ENCODE measurements around the gene CREB3. TPM values are rescaled to one million over a fixed set of nuclear protein-coding genes. Genes with fewer than 3 reads are reported as not detected.

Gene CREB3
- total and polyA plus RNA-seq, 2 donors from 2014 or later, result 40.5 to 52.0 TPM

DNA sequence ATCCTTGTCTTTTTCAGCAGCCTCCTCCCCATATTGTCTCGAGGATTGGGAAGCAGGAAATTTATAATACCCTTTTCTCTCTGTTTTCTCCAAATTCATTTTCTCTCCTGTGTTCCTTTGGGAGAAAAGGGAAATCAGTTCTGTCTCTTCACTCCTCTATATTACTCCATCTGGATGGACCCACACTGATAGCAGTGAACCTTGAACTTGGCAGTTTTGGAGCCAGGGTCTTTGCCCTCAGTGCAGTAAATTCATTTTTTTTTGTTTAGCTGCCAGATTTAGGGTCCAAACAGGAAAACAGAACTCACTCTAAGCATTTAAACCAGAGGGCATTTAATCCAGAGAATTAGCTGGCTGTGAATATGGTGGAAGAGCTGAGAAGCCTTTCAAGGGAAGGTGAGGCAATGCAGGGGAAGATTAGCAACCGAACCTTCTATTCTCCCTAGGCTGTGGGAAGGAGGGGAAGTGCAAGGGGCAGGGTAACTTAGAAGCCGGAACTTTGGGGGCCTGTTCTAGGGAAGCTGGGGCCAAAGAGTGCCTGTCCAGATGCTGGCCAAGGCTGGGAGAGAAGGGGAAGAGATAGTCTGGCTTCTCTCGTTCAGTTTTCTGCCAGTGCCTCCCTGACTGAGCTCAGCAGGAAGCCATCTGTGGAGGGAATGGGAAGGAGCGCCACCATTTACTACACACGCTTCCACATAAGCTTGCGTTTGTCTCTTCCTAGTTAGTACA is 42.6 kb downstream of the CREB3 start:
- no peak overlapping the region for H3K9ac ChIP-seq (ENCODE audit: low read length in 3 of 3)
- H3K27ac ChIP-seq (ENCODE audit: low read depth in 2 of 2, low read length in 2 of 2), result no peak overlapping the region

DNA sequence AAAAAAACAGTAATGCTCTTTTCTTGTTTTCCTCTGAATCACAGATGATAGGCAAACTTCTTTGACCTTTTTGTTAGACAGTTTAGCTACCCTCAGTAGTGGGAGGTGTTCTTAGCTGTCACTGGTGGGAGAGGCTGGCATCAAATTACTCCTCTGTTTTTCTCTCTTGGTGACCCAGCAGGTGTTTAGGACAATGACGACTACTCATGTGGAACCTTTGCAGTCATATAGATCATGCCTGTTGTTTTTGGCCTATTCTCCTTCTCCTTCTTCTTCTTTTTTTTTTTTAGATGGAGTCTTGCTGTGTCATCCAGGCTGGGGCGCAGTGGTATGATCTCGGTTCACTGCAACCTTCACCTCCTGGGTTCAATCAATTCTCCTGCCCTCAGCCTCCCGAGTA is 43.6 kb downstream of the CREB3 start:
- FAIRE-seq, result no peak
- no peak overlapping the region for H3K27ac ChIP-seq (ENCODE audit: low read depth in 2 of 2, low read length in 2 of 2)

More for the DNA sequence above, 42.6 kb downstream of the CREB3 start:
- DNase-seq (peak in 2 of 5 donors; percentile 38 to 42), FAIRE-seq (no peak)
- H3K4me1 ChIP-seq (ENCODE audit: control insufficient read depth in 2 of 3, insufficient read depth in 2 of 3, low read depth in 1 of 3, low read length in 3 of 3), result peaks cover 0 to 17% (median 6%) of the 10 kb centered on the region in 3 donors
- TF ChIP-seq, protein P1, sequence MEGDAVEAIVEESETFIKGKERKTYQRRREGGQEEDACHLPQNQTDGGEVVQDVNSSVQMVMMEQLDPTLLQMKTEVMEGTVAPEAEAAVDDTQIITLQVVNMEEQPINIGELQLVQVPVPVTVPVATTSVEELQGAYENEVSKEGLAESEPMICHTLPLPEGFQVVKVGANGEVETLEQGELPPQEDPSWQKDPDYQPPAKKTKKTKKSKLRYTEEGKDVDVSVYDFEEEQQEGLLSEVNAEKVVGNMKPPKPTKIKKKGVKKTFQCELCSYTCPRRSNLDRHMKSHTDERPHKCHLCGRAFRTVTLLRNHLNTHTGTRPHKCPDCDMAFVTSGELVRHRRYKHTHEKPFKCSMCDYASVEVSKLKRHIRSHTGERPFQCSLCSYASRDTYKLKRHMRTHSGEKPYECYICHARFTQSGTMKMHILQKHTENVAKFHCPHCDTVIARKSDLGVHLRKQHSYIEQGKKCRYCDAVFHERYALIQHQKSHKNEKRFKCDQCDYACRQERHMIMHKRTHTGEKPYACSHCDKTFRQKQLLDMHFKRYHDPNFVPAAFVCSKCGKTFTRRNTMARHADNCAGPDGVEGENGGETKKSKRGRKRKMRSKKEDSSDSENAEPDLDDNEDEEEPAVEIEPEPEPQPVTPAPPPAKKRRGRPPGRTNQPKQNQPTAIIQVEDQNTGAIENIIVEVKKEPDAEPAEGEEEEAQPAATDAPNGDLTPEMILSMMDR (IDR thresholded peaks at IDR 0.05; ENCODE audit: borderline replicate concordance, extremely low read depth, insufficient read depth), result no peak
- H3K27me3 ChIP-seq (ENCODE audit: control insufficient read depth, insufficient read depth, low read length), result no peaks in the 10 kb centered on the region
- H3K36me3 ChIP-seq (ENCODE audit: control insufficient read depth in 2 of 3, insufficient read depth in 3 of 3, low read length in 3 of 3), result no peaks in the 10 kb centered on the region
- H3K4me3 ChIP-seq (ENCODE audit: low read length in 3 of 3), result no peak overlapping the region
- no peaks in the 10 kb centered on the region for H3K9me3 ChIP-seq (ENCODE audit: control insufficient read depth in 2 of 3, insufficient read depth in 1 of 3, low read length in 3 of 3)
- intact Hi-C loops (cut with DNase I), result no loop called here

DNA sequence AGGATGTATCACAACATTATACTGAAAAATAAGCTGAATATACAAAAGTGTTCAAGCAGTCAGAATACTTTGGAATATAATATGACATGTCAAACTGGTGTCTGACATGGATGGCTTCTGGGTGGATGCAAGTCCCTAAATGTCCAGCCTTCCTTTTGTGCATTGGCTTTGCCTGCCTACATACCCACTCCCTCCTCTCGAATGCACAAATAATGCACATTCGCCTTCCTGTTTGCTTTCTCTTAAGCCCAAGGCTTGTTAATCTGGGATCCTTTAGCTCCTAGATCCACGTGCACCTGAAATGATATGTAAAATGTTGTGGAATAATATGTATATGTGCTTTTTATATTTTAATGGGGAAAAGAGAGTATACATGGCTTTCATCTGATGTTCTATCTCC is 46.0 kb downstream of the CREB3 start:
- DNase-seq (no peak), FAIRE-seq (no peak)
- H3K9ac ChIP-seq (ENCODE audit: low read length in 3 of 3), result no peak overlapping the region
- H3K4me3 ChIP-seq (ENCODE audit: low read length in 3 of 3), result no peak overlapping the region
- no peaks in the 10 kb centered on the region for H3K9me3 ChIP-seq (ENCODE audit: control insufficient read depth in 2 of 3, insufficient read depth in 1 of 3, low read length in 3 of 3)
- TF ChIP-seq, protein P1 (IDR thresholded peaks at IDR 0.05; ENCODE audit: borderline replicate concordance, extremely low read depth, insufficient read depth), result no peak
- no peak overlapping the region for H3K27ac ChIP-seq (ENCODE audit: low read depth in 2 of 2, low read length in 2 of 2)
- H3K36me3 ChIP-seq (ENCODE audit: control insufficient read depth in 2 of 3, insufficient read depth in 3 of 3, low read length in 3 of 3), result no peaks in the 10 kb centered on the region
- no peaks in the 10 kb centered on the region for H3K27me3 ChIP-seq (ENCODE audit: control insufficient read depth, insufficient read depth, low read length)
- intact Hi-C loops (cut with DNase I), result no loop called here
- H3K4me1 ChIP-seq (ENCODE audit: control insufficient read depth in 2 of 3, insufficient read depth in 2 of 3, low read depth in 1 of 3, low read length in 3 of 3), result peaks cover 0 to 6% (median 0%) of the 10 kb centered on the region in 3 donors

More for the DNA sequence above, 43.6 kb downstream of the CREB3 start:
- no peak overlapping the region for H3K4me3 ChIP-seq (ENCODE audit: low read length in 3 of 3)
- H3K9me3 ChIP-seq (ENCODE audit: control insufficient read depth in 2 of 3, insufficient read depth in 1 of 3, low read length in 3 of 3), result no peaks in the 10 kb centered on the region
- peaks cover 0 to 10% (median 0%) of the 10 kb centered on the region in 3 donors for H3K4me1 ChIP-seq (ENCODE audit: control insufficient read depth in 2 of 3, insufficient read depth in 2 of 3, low read depth in 1 of 3, low read length in 3 of 3)
- DNase-seq, result peak in 3 of 5 donors; percentile 72 to 91 (median 90)
- H3K9ac ChIP-seq (ENCODE audit: low read length in 3 of 3), result no peak overlapping the region
- TF ChIP-seq, protein P1 (IDR thresholded peaks at IDR 0.05; ENCODE audit: borderline replicate concordance, extremely low read depth, insufficient read depth), result no peak
- intact Hi-C loops (cut with DNase I), result no loop called here
- H3K27me3 ChIP-seq (ENCODE audit: control insufficient read depth, insufficient read depth, low read length), result no peaks in the 10 kb centered on the region
- no peaks in the 10 kb centered on the region for H3K36me3 ChIP-seq (ENCODE audit: control insufficient read depth in 2 of 3, insufficient read depth in 3 of 3, low read length in 3 of 3)
